Retinal pigment epithelial cell (primary cell): ENCODE data around the gene ZNF121.
"Not testable (repeated sequence)": the region's sequence is repeated elsewhere in the genome, so short reads cannot be mapped to it uniquely, and the experiment has no call there.

Experiments
- DNase-seq: peaks from one replicate; pipeline ENCODE4 v3.0.0-alpha.2; 2010; ENCODE audit warnings: low read depth
- H3K4me3 ChIP-seq: 2 replicates; pipeline ENCODE4 v1.5.1; 2011; ENCODE audit warnings: mild to moderate bottlenecking, low read length, control low read depth, moderate library complexity
- TF ChIP-seq, protein P1 (sequence below): conservative IDR thresholded peaks from 2 replicates; pipeline ENCODE4 v1.5.1; 2011; ENCODE audit warnings: low read depth, low read length, control low read depth, inconsistent platforms

Gene ZNF121

DNA sequence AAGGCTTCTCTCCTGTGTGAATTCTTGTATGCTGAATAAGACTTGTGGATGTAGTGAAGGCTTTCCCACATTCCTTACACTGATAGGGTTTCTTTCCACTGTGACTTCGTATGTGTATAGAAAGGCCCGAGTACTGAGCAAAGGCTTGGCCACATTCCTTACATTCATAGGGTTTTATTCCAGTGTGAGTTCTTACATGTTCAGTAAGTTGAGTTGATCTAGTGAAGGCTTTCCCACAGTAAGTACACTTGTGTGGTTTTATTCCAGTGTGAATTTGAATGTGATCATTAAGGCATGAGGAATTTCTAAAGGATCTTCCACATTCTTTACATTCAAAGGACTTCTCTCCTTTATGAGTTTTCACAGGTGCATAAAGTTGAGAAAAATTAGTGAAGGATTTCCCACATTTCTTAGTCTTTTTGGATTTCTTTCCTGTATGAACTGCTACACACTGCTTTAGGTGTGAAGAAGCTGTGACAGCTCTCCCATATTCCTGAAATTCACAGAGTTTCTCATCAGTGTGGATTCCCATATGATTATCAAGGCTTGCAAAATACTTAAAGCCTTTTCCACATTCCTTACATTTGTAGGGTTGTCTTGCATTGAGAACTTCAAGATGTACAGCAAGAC lies 26.3 kb upstream of the ZNF121 start:
- H3K4me3 ChIP-seq: no peak overlapping the region
- TF ChIP-seq, protein P1, sequence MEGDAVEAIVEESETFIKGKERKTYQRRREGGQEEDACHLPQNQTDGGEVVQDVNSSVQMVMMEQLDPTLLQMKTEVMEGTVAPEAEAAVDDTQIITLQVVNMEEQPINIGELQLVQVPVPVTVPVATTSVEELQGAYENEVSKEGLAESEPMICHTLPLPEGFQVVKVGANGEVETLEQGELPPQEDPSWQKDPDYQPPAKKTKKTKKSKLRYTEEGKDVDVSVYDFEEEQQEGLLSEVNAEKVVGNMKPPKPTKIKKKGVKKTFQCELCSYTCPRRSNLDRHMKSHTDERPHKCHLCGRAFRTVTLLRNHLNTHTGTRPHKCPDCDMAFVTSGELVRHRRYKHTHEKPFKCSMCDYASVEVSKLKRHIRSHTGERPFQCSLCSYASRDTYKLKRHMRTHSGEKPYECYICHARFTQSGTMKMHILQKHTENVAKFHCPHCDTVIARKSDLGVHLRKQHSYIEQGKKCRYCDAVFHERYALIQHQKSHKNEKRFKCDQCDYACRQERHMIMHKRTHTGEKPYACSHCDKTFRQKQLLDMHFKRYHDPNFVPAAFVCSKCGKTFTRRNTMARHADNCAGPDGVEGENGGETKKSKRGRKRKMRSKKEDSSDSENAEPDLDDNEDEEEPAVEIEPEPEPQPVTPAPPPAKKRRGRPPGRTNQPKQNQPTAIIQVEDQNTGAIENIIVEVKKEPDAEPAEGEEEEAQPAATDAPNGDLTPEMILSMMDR: no peak
- no peak for DNase-seq

DNA sequence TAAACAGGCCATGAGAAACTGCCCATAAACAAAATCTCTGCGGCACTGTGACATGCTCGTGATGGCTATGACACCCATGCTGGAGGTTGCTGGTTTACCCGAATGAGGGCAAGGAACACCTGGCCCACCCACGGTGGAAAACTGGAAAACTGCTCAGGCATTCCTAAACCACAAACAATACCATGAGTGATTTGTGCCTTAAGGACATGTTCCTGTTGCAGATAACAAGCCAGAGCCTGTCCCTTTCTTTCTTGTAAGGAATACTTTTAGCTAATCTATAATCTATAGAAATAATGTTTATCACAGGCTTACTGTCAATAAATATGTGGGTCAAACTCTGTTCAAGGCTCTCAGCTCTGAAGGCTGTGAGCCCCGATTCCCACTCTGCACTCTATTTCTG lies 24.6 kb upstream of the ZNF121 start:
- TF ChIP-seq, protein P1: no peak
- no peak for DNase-seq
- no peak overlapping the region for H3K4me3 ChIP-seq

DNA sequence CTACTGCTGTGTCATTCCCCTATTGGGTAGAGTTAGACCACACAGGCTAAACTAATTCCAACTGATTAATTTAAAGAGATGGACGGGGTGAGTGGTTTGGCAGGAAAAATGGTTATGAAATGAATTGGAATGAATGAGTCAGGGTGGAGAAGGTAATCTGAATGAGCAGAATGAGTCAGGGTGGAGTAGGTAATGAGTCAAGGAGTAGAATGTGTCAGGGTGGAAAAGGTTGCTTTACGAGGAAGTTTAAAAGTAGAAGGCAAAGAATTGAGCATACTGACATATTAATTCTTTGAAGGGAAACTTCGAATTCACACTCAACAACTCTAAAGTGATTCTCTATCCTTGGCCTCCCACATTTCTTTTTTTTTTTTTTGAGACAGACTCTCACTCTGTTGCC lies 12.7 kb upstream of the ZNF121 start:
- no peak overlapping the region for H3K4me3 ChIP-seq
- TF ChIP-seq, protein P1: no peak
- peak; percentile 40 for DNase-seq

DNA sequence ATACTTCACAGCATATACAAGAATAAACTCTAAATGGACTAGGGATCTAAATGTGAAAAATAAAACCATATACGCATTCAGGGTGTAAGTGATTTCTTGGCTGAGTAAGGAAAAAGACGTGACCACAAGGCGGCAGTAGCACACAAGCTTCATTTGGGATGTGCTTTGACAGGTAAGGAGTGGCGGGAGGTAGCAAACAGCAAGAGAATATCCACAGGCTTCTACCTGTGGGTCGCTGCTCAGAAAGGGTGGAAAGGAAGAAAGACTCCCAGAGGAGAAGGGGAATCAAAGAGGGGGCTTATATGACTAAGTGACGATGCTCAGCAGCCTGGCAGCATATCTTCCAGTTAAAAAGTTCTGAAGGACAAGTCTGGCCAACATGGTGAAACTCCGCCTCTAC lies 2.5 kb upstream of the ZNF121 start:
- TF ChIP-seq, protein P1: peak; percentile 80
- no peak overlapping the region for H3K4me3 ChIP-seq
- DNase-seq: no peak

DNA sequence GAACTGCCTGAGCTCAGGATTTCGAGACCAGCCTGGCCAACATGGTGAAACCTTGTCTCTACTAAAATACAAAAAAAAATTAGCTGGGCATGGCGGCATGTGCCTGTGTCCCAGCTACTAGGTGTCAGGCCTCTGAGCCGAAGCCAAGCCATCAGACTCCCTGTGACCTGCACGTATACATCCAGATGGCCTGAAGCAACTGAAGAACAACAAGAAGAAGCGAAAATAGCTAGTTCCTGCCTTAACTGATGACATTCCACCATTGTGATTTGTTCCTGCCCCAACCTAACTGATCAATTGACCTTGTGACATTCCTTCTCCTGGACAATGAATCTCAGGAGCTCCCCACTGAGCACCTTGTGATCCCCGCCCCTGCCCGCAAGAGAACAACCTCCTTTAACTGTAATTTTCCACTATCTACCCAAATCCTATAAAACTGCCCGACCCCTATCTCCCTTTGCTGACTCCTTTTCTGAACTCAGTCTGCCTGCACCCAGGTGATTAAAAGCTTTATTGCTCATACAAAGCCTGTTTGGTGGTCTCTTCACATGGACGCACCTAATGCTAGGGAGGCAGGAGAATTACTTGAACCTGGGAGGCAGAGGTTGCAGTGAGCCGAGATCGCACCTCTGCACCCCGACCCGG lies 2.1 kb downstream of the ZNF121 start:
- not testable (repeated sequence) for DNase-seq, H3K4me3 ChIP-seq

DNA sequence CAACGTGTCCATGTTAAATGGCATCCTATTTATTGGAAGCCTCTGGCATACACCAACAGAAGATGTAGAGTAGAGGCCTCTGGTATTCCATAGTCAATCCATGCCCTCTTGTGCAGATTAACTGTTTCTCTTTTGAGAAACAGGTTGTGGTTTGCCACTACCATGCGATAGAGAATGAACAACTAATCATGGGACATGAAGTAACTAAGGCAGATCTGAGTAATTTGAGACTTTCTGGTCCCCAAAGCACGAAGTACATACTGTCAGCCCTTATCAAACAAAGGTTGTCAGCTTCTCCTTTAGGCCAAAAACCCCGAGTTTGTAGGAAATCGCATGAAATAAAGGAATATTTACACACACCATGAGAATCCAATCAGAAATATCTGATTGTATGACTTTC lies 3.6 kb downstream of the ZNF121 start:
- no peak overlapping the region for H3K4me3 ChIP-seq
- no peak for DNase-seq
- TF ChIP-seq, protein P1: no peak

DNA sequence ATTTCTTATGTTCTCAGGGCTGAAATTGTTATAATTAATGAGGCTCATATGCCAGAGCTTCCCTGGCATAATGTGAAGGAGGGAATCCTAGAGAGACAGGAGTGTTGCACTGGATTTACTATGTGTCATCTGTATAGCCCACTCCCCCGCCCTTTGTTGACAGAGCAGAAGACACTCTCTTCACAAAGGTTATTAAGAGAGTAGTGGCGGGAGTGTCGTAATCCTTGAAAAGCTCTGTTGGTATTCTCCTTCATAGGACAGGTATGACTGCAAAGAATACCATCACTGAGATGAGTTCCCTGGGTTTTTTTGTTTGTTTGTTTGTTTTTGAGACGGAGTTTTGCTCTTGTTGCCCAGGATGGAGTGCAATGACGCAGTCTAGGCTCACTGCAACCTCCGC lies 14.0 kb downstream of the ZNF121 start:
- DNase-seq: no peak
- TF ChIP-seq, protein P1: no peak
- no peak overlapping the region for H3K4me3 ChIP-seq

DNA sequence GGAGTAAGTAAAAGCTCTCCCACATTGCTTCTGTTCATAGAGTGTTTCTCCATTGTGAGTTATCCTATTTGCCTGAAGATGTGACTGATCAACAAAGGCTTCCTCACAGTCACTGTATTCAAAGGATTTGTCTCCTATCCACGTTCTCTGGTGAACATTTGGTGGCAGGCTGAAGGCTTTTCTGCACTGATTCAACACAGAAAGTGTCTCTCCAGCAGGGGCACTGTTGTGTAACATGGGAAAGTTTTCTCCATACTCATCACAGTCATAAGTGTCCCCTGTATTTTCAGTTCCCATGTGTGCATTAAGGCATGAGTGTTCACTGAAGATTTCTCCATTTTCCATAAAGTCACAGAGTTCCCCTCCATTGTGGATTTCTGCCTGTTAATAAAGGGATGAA lies 17.6 kb downstream of the ZNF121 start:
- TF ChIP-seq, protein P1: no peak
- H3K4me3 ChIP-seq: no peak overlapping the region
- no peak for DNase-seq
